Fibroblast of lung (primary cell): ENCODE results near the gene BCAR1.

Experiments used
- EZH2 ChIP-seq: IDR thresholded peaks from 2 replicates; pipeline ENCODE4 v1.5.1; 2012; ENCODE audit warnings: low read length, control low read depth, mild to moderate bottlenecking; ENCODE audit errors: missing control alignments
- TF ChIP-seq, protein P1 (sequence below), 2 donors: IDR thresholded peaks in 1 of 2; conservative IDR thresholded peaks in 1 of 2; 1 replicate in 1 of 2; 2 replicates in 1 of 2; pipeline ENCODE4 v1.5.1; 2011 to 2012; ENCODE audit warnings: low read length in 2 of 2, control low read depth in 1 of 2, inconsistent platforms in 1 of 2, low read depth in 1 of 2, mild to moderate bottlenecking in 1 of 2

DNA sequence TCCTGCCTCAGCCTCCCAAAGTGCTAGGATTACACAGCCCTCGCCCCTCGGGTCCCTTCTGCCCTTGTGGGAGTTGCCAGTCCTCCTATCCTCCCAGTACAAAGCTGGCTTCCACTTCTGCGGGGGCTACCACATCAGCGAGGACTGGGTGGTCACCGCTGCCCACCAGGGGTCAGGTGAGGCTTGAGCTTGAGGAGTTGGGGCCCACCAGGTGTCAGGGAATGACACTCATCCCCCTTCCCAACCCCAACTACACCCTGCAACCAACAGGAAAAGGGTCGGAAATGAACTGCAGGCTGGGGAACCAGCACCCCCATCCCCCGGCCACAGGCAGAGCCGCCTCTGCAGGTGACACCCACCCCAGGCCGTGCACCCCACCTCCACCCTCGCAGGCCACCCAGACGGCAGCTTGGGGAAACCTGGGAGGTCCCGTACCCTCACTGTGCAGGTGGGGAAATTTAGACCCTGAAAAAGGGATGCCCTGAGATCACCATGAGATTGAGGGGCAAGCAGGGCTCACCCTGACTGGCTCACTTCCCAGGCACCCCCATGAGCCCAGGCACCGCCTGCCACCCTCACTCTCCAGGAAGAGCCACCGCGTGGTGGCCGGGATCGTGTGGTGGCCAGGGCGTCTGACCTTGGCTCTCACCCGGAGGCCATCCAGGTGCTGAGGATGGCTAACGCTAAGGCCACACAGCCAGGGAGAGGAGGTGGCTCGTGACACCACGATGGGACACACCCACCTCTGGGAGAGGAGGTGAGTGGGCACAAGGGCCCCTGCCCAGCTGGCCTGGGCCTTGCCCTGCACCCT lies 24.7 kb downstream of the BCAR1 start:
- TF ChIP-seq, protein P1, sequence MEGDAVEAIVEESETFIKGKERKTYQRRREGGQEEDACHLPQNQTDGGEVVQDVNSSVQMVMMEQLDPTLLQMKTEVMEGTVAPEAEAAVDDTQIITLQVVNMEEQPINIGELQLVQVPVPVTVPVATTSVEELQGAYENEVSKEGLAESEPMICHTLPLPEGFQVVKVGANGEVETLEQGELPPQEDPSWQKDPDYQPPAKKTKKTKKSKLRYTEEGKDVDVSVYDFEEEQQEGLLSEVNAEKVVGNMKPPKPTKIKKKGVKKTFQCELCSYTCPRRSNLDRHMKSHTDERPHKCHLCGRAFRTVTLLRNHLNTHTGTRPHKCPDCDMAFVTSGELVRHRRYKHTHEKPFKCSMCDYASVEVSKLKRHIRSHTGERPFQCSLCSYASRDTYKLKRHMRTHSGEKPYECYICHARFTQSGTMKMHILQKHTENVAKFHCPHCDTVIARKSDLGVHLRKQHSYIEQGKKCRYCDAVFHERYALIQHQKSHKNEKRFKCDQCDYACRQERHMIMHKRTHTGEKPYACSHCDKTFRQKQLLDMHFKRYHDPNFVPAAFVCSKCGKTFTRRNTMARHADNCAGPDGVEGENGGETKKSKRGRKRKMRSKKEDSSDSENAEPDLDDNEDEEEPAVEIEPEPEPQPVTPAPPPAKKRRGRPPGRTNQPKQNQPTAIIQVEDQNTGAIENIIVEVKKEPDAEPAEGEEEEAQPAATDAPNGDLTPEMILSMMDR (conservative IDR thresholded peaks at IDR 0.05 in 1 of 2, IDR thresholded peaks at IDR 0.05 in 1 of 2; ENCODE audit: low read depth in 1 of 2, low read length in 2 of 2): no peak
- TF ChIP-seq EZH2: no peak
